Ascending aorta (tissue), 2 donors: Measurements from ENCODE around the gene LRRN3. TPM values are rescaled to one million over a fixed set of nuclear protein-coding genes. Genes with fewer than 3 reads are reported as not detected.

Experiments
- DNase-seq, 2 donors: peaks; one replicate each; pipeline ENCODE4 v3.0.0-alpha.2; 2019; ENCODE audit warnings: low spot score in 2 of 2
- H3K27ac ChIP-seq, 2 donors: fragments of 200-600 bp; sonication (generic); one replicate each; pipeline ENCODE4 v1.5.1; 2016 to 2017; ENCODE audit warnings: mild to moderate bottlenecking in 1 of 2
- H3K27me3 ChIP-seq: fragments of 200-600 bp; sonication (generic); one replicate; pipeline ENCODE4 v1.5.1; 2017
- H3K36me3 ChIP-seq, 2 donors: fragments of 200-600 bp; sonication (generic); one replicate each; pipeline ENCODE4 v1.5.1; 2016
- H3K4me1 ChIP-seq, 2 donors: fragments of 200-600 bp; sonication (generic); one replicate each; pipeline ENCODE4 v1.5.1; 2016 to 2017; ENCODE audit warnings: mild to moderate bottlenecking in 1 of 2
- H3K4me3 ChIP-seq, 2 donors: fragments of 200-600 bp; sonication (generic); one replicate each; pipeline ENCODE4 v1.5.1; 2016 to 2017; ENCODE audit warnings: mild to moderate bottlenecking in 1 of 2
- H3K9me3 ChIP-seq, 2 donors: fragments of 200-600 bp; sonication (generic); one replicate each; pipeline ENCODE4 v1.5.1; 2016
- intact Hi-C: fragments of 100-400 bp; cut with DNase I; formaldehyde crosslinking; loops from one replicate; pipeline ENCODE4 v1.15.1; 2023
- total RNA-seq: library from RNA; depleted of rRNA; stranded (reverse); fragments of >200 nt; gene quantifications from one replicate; pipeline ENCODE4 v1.1.0, GENCODE V29; 2016
- TF ChIP-seq, protein P1 (sequence below), 3 experiments: fragments of 200-600 bp in 2 of 3; fragments of 450-650 bp in 1 of 3; sonication (generic) in 2 of 3; IDR thresholded peaks; one replicate each; pipeline ENCODE4 v1.5.1; 2016 to 2019; ENCODE audit warnings: antibody characterized with exemption in 3 of 3, mild to moderate bottlenecking in 1 of 3, moderate library complexity in 1 of 3

Gene LRRN3
- total RNA-seq, 1 donor from 2014 or later: 1.7 TPM

DNA sequence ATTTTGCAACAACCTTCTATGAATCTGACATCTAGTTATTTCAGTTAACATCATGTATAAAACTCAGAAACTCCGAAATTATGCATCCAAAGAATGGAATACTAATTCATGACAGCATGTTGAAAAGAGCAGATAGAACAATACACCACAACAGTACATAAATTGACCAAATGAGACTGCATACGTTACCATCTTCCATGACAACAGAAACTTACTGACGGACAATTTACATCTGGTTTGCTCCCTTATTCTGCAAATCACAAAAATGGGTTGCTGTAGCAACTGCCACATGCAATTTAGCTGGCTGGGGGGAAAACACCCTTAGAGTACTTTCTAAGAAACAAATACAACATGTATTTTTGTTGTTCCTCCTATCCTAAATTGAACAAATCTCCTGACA lies 14.3 kb downstream of the LRRN3 start:
- Histone ChIP-seq H3K36me3 (no peaks in the 10 kb centered on the region), H3K9me3 (no peaks in the 10 kb centered on the region), H3K27me3 (no peaks in the 10 kb centered on the region), H3K4me3 (no peak overlapping the region), H3K4me1 (peaks cover 0 to 9% of the 10 kb centered on the region in 2 donors), H3K27ac (no peak overlapping the region)
- TF ChIP-seq, protein P1, sequence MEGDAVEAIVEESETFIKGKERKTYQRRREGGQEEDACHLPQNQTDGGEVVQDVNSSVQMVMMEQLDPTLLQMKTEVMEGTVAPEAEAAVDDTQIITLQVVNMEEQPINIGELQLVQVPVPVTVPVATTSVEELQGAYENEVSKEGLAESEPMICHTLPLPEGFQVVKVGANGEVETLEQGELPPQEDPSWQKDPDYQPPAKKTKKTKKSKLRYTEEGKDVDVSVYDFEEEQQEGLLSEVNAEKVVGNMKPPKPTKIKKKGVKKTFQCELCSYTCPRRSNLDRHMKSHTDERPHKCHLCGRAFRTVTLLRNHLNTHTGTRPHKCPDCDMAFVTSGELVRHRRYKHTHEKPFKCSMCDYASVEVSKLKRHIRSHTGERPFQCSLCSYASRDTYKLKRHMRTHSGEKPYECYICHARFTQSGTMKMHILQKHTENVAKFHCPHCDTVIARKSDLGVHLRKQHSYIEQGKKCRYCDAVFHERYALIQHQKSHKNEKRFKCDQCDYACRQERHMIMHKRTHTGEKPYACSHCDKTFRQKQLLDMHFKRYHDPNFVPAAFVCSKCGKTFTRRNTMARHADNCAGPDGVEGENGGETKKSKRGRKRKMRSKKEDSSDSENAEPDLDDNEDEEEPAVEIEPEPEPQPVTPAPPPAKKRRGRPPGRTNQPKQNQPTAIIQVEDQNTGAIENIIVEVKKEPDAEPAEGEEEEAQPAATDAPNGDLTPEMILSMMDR (IDR thresholded peaks at IDR 0.05): no peak
- intact Hi-C loops: no loop called here
- DNase-seq: no peak

DNA sequence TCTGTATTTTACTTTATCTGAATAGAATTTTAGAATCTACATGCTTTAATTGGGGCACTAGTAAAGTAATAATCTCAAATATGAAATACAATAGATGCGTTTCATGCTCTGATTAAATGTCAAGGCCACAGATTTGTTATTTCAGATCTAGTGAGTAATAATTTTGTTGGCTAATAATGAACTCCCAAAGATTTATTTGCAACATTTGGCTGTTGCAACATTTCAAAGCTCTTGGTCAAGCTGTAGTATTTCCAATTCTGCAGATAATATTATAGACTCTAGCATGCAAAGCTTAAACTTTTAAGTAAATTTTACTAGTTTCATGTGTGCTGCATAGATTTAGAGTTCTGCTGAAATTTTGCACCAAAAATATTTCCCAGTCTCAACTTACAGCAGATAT lies 16.7 kb downstream of the LRRN3 start:
- Histone ChIP-seq H3K4me1 (peaks cover 0 to 9% of the 10 kb centered on the region in 2 donors), H3K27me3 (no peaks in the 10 kb centered on the region), H3K36me3 (no peaks in the 10 kb centered on the region), H3K9me3 (no peaks in the 10 kb centered on the region), H3K4me3 (no peak overlapping the region), H3K27ac (no peak overlapping the region)
- no peak for DNase-seq
- TF ChIP-seq, protein P1 (IDR thresholded peaks at IDR 0.05): no peak
- intact Hi-C loops: no loop called here

DNA sequence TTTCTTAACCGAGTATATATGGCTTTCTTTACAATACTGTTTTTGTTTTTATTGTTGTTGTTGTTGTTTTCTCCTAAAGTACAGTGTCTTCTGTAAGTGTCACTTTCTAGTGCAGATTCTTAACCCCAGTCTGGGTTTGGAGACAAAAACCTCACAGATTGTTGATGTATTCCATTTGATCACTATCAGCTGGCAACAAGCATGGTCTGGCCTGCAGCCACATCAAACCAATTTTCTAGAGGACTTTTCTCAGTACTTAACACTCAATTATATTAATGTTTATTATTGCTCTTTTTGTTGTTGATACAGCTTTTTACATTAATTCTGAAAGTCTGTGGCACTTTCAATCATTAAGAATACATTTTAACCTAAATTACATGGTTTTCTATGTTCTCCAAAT lies 17.1 kb downstream of the LRRN3 start:
- intact Hi-C loops: no loop called here
- Histone ChIP-seq H3K4me3 (no peak overlapping the region), H3K9me3 (no peaks in the 10 kb centered on the region), H3K36me3 (no peaks in the 10 kb centered on the region), H3K27ac (no peak overlapping the region), H3K4me1 (peaks cover 0 to 11% of the 10 kb centered on the region in 2 donors), H3K27me3 (no peaks in the 10 kb centered on the region)
- TF ChIP-seq, protein P1 (IDR thresholded peaks at IDR 0.05): no peak
- no peak for DNase-seq

DNA sequence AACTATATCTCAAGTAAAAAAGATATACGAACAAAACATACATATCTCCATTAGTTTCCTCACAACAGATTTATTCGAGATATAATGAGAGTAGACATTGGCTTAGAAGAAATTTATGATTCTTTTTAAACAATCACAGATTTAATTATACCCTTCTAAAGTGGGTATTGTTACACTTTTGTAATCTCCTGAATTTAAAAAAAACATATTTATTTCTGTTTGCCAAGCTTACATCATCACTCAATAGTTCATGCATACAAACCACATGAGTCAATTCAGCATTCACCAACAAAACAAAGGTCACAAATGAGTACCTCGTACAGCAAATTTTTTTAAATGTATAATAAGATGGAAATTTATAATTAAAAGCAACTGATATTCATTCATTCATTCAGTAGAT lies 17.6 kb downstream of the LRRN3 start:
- H3K27me3 ChIP-seq: no peaks in the 10 kb centered on the region
- intact Hi-C loops: no loop called here
- H3K9me3 ChIP-seq: no peaks in the 10 kb centered on the region
- DNase-seq: no peak
- TF ChIP-seq, protein P1 (IDR thresholded peaks at IDR 0.05): no peak
- H3K4me1 ChIP-seq: peaks cover 0 to 15% of the 10 kb centered on the region in 2 donors
- no peak overlapping the region for H3K27ac ChIP-seq
- no peaks in the 10 kb centered on the region for H3K36me3 ChIP-seq
- H3K4me3 ChIP-seq: no peak overlapping the region

DNA sequence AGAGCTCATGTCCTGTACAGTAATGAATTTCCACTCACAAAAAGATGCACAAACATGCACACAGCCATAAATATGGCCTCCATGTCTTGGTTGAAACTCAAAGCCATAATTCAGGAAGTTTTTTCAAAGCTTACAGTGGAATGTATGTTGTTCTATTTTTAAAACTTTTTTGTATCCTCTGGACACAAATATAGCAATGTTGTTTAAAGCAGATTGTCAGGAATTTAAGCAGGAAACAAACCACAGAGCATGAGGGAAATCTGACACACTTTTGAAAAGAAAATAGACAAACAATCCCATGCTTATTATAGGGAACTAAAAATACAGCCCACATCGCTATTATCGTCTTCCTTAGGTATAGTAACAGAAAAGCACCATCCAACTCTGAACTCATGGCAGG lies 21.5 kb downstream of the LRRN3 start:
- no peaks in the 10 kb centered on the region for H3K9me3 ChIP-seq
- intact Hi-C loops: no loop called here
- H3K27ac ChIP-seq: no peak overlapping the region
- no peaks in the 10 kb centered on the region for H3K36me3 ChIP-seq
- peaks cover 0 to 18% of the 10 kb centered on the region in 2 donors for H3K4me1 ChIP-seq
- no peak overlapping the region for H3K4me3 ChIP-seq
- TF ChIP-seq, protein P1 (IDR thresholded peaks at IDR 0.05): no peak
- no peak for DNase-seq
- no peaks in the 10 kb centered on the region for H3K27me3 ChIP-seq
